GM12878 (cell line): ENCODE measurements around the gene KCTD16. TPM values are rescaled to one million over a fixed set of nuclear protein-coding genes. Genes with fewer than 3 reads are reported as not detected.

Experiments
- BHLHE40 ChIP-seq, 2 experiments: fragments of 450-650 bp in 1 of 2; IDR thresholded peaks; 2 replicates each; pipeline ENCODE4 v1.6.1; 2011 to 2017; ENCODE audit warnings: low read depth in 2 of 2, borderline replicate concordance in 1 of 2, improper control_type of control experiment in 1 of 2, low read length in 1 of 2, mild to moderate bottlenecking in 1 of 2
- BMI1 ChIP-seq: fragments of 450-650 bp; IDR thresholded peaks from 2 replicates; pipeline ENCODE4 v1.6.1; 2016; ENCODE audit warnings: mild to moderate bottlenecking, moderate library complexity, borderline replicate concordance
- CBX3 ChIP-seq: fragments of 200-600 bp; sonication (generic); IDR thresholded peaks from 2 replicates; pipeline ENCODE4 v1.6.1; 2016; ENCODE audit warnings: low read depth, borderline replicate concordance
- CBX5 ChIP-seq: sonication (generic); IDR thresholded peaks from 2 replicates; pipeline ENCODE4 v1.6.1; 2016; ENCODE audit warnings: low read depth, moderate library complexity, mild to moderate bottlenecking, inconsistent platforms
- ESRRA ChIP-seq: IDR thresholded peaks from 2 replicates; pipeline ENCODE4 v1.6.1; 2012; ENCODE audit warnings: mild to moderate bottlenecking, low read length, improper control_type of control experiment
- ETV6 ChIP-seq, 2 experiments: fragments of 450-650 bp in 1 of 2; IDR thresholded peaks in 1 of 2; conservative IDR thresholded peaks in 1 of 2; 2 replicates each; pipeline ENCODE4 v1.6.1; 2014; ENCODE audit warnings: antibody characterized with exemption in 1 of 2, borderline replicate concordance in 1 of 2, low read depth in 1 of 2, mild to moderate bottlenecking in 1 of 2, moderate library complexity in 1 of 2
- IKZF1 ChIP-seq: fragments of 450-650 bp; conservative IDR thresholded peaks from 2 replicates; pipeline ENCODE4 v1.6.1; 2017; ENCODE audit warnings: antibody characterized with exemption, mild to moderate bottlenecking
- JUND ChIP-seq: IDR thresholded peaks from 2 replicates; pipeline ENCODE4 v1.6.1; 2012; ENCODE audit warnings: low read depth, mild to moderate bottlenecking, low read length, improper control_type of control experiment, moderate library complexity
- MEF2A ChIP-seq: IDR thresholded peaks from 2 replicates; pipeline ENCODE4 v1.6.1; 2011; ENCODE audit warnings: low read depth, mild to moderate bottlenecking, low read length, moderate library complexity; ENCODE audit not compliant: insufficient read depth
- MYB ChIP-seq: fragments of 150-350 bp; IDR thresholded peaks from 2 replicates; pipeline ENCODE4 v1.6.1; 2014; ENCODE audit warnings: mild to moderate bottlenecking, low read depth, low read length, borderline replicate concordance
- MYC ChIP-seq: IDR thresholded peaks from 2 replicates; pipeline ENCODE4 v1.6.1; 2011; ENCODE audit warnings: mild to moderate bottlenecking, low read length, moderate library complexity, inconsistent platforms; ENCODE audit not compliant: insufficient read depth, insufficient replicate concordance, insufficient read length, severe bottlenecking
- NFXL1 ChIP-seq: fragments of 450-650 bp; IDR thresholded peaks from 2 replicates; pipeline ENCODE4 v1.6.1; 2017; ENCODE audit warnings: antibody characterized with exemption, mild to moderate bottlenecking, borderline replicate concordance
- NR2C2 ChIP-seq: IDR thresholded peaks from 2 replicates; pipeline ENCODE4 v1.6.1; 2011; ENCODE audit warnings: borderline replicate concordance, low read depth; ENCODE audit not compliant: control insufficient read depth, insufficient read length
- PAX5 ChIP-seq: IDR thresholded peaks from 2 replicates; pipeline ENCODE4 v1.6.1; 2011; ENCODE audit warnings: low read depth, low read length, borderline replicate concordance
- POLR2AphosphoS2 ChIP-seq: IDR thresholded peaks from 2 replicates; pipeline ENCODE4 v1.6.1; 2011; ENCODE audit warnings: low read depth, mild to moderate bottlenecking, low read length, improper control_type of control experiment, moderate library complexity
- SMARCA5 ChIP-seq: fragments of 450-650 bp; IDR thresholded peaks from 2 replicates; pipeline ENCODE4 v1.6.1; 2017; ENCODE audit warnings: mild to moderate bottlenecking
- SRF ChIP-seq, 2 experiments: IDR thresholded peaks; 2 replicates each; pipeline ENCODE4 v1.6.1; 2011; ENCODE audit warnings: low read depth in 2 of 2, low read length in 2 of 2, mild to moderate bottlenecking in 1 of 2, moderate library complexity in 1 of 2
- STAT3 ChIP-seq: IDR thresholded peaks from 2 replicates; pipeline ENCODE4 v1.6.1; 2011; ENCODE audit warnings: low read depth, low read length, improper control_type of control experiment
- TCF3 ChIP-seq: IDR thresholded peaks from 2 replicates; pipeline ENCODE4 v1.6.1; 2012; ENCODE audit warnings: low read depth, mild to moderate bottlenecking, low read length, borderline replicate concordance; ENCODE audit not compliant: insufficient read depth
- WRNIP1 ChIP-seq: IDR thresholded peaks from 2 replicates; pipeline ENCODE4 v1.6.1; 2011; ENCODE audit warnings: low read depth, low read length, improper control_type of control experiment, borderline replicate concordance
- polyA plus RNA-seq, 11 experiments: library from polyadenylated mRNA; depleted of rRNA in 4 of 11; unstranded in 6 of 11; stranded (reverse) in 5 of 11; fragments of >200 nt; fragmentation: Nextera tagmentation in 4 of 11; fragmentation: Illumina TruSeq in 1 of 11; extraction: Ambion mirVana in 4 of 11; extraction: Trizol in 1 of 11; gene quantifications; 1 replicate in 1 of 11; 2 replicates in 10 of 11; pipeline versions ENCODE4 v1.2.1 to v1.2.3, GENCODE V29; 2011 to 2016; ENCODE audit warnings: inconsistent platforms in 2 of 11, missing spikeins in 2 of 11, low read depth in 1 of 11
- total RNA-seq, 4 experiments: library from RNA; depleted of rRNA in 3 of 4; stranded (reverse); fragments of >200 nt in 3 of 4; fragmentation: Illumina TruSeq in 1 of 4; extraction: Trizol in 1 of 4; gene quantifications; 2 replicates each; pipeline versions ENCODE4 v1.2.1 to v1.2.3, GENCODE V29; 2013 to 2021
- TF ChIP-seq, protein P1 (sequence below): fragments of 450-650 bp; IDR thresholded peaks from 2 replicates; pipeline ENCODE4 v1.6.1; 2017; ENCODE audit warnings: mild to moderate bottlenecking
- TF ChIP-seq, protein P2 (sequence below): IDR thresholded peaks from 2 replicates; pipeline ENCODE4 v1.6.1; 2012; ENCODE audit warnings: low read length, inconsistent platforms
- TF ChIP-seq, protein P3 (sequence below): IDR thresholded peaks from 2 replicates; pipeline ENCODE4 v1.6.1; 2012; ENCODE audit warnings: low read depth, low read length, improper control_type of control experiment
- TF ChIP-seq, protein P4 (sequence below): fragments of 450-650 bp; IDR thresholded peaks from 2 replicates; pipeline ENCODE4 v1.6.1; 2016; ENCODE audit warnings: mild to moderate bottlenecking

The KCTD16 gene
- total and polyA plus RNA-seq, 10 of the 15 experiments (the other 5 are each of a cell fraction or from before 2014, with no cell fraction given), result 0.03 to 0.10 (median 0.06) TPM; not detected in 3

DNA sequence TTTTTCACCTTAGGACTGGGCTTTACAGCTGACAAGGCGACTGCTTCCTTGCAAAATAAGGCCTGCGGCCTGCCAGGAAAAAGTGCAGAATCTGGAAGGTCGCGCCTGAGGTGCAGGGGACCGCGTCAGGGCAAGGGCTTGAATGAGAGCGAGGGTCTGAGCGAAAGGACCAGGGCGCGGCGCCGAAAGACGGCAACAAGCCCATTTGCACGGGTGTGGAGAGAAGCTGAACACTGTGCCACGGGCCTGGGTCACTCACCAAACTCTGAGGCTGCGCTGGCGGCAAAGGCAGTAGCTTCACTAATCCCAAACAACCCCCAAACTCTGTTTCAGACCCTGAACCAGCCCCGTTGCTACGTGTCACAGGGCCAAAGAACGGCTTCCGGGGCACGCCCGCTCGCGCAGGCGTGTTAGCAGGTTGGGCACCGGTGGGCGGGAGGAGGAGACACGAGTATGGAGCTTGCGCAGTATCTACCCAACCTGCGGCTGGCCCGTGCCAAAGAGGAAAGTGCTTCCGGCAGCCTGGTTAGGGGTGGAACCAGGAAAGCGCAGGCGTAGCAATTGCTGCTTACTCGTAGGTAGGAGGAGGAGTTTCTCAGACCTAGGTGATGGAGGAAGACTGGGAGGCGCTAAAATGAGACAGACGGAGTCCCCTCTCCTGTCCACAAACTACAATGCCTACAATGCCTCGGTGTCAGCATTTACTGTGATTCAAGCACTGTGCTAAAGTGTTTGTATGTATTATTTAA lies at the start of gene KCTD16, which contains the start of gene YIPF5 (continued):
- TF ChIP-seq SRF (IDR thresholded peaks at IDR 0.05; ENCODE audit: low read depth in 2 of 2, low read length in 2 of 2), result peak; percentile 97
- TF ChIP-seq WRNIP1, result 0 out of 2 replicates have a peak, but pooled peaks have one; percentile 80
- no peak for TF ChIP-seq NR2C2
- TF ChIP-seq NFXL1, result no peak
- no peak for TF ChIP-seq STAT3
- no peak for TF ChIP-seq CBX5
- TF ChIP-seq, protein P1, sequence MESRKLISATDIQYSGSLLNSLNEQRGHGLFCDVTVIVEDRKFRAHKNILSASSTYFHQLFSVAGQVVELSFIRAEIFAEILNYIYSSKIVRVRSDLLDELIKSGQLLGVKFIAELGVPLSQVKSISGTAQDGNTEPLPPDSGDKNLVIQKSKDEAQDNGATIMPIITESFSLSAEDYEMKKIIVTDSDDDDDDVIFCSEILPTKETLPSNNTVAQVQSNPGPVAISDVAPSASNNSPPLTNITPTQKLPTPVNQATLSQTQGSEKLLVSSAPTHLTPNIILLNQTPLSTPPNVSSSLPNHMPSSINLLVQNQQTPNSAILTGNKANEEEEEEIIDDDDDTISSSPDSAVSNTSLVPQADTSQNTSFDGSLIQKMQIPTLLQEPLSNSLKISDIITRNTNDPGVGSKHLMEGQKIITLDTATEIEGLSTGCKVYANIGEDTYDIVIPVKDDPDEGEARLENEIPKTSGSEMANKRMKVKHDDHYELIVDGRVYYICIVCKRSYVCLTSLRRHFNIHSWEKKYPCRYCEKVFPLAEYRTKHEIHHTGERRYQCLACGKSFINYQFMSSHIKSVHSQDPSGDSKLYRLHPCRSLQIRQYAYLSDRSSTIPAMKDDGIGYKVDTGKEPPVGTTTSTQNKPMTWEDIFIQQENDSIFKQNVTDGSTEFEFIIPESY, result no peak
- TF ChIP-seq MYC, result no peak
- 0 out of 2 replicates have a peak, but pooled peaks have one; percentile 11 for TF ChIP-seq BMI1
- TF ChIP-seq, protein P2, sequence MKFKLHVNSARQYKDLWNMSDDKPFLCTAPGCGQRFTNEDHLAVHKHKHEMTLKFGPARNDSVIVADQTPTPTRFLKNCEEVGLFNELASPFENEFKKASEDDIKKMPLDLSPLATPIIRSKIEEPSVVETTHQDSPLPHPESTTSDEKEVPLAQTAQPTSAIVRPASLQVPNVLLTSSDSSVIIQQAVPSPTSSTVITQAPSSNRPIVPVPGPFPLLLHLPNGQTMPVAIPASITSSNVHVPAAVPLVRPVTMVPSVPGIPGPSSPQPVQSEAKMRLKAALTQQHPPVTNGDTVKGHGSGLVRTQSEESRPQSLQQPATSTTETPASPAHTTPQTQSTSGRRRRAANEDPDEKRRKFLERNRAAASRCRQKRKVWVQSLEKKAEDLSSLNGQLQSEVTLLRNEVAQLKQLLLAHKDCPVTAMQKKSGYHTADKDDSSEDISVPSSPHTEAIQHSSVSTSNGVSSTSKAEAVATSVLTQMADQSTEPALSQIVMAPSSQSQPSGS, result no peak
- TF ChIP-seq SMARCA5, result no peak
- no peak for TF ChIP-seq TCF3
- peak; percentile 70 for TF ChIP-seq IKZF1
- TF ChIP-seq MYB, result no peak
- TF ChIP-seq, protein P3, sequence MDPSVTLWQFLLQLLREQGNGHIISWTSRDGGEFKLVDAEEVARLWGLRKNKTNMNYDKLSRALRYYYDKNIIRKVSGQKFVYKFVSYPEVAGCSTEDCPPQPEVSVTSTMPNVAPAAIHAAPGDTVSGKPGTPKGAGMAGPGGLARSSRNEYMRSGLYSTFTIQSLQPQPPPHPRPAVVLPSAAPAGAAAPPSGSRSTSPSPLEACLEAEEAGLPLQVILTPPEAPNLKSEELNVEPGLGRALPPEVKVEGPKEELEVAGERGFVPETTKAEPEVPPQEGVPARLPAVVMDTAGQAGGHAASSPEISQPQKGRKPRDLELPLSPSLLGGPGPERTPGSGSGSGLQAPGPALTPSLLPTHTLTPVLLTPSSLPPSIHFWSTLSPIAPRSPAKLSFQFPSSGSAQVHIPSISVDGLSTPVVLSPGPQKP, result peak; percentile 98
- peak; percentile 72; the same call in 1 of the 2 replicates for TF ChIP-seq POLR2AphosphoS2
- no peak for TF ChIP-seq ESRRA
- TF ChIP-seq, protein P4, sequence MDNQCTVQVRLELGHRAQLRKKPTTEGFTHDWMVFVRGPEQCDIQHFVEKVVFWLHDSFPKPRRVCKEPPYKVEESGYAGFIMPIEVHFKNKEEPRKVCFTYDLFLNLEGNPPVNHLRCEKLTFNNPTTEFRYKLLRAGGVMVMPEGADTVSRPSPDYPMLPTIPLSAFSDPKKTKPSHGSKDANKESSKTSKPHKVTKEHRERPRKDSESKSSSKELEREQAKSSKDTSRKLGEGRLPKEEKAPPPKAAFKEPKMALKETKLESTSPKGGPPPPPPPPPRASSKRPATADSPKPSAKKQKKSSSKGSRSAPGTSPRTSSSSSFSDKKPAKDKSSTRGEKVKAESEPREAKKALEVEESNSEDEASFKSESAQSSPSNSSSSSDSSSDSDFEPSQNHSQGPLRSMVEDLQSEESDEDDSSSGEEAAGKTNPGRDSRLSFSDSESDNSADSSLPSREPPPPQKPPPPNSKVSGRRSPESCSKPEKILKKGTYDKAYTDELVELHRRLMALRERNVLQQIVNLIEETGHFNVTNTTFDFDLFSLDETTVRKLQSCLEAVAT, result peak; percentile 51; the same call in 1 of the 2 replicates
- 0 out of 2 replicates have a peak, but pooled peaks have one; percentile 2 for TF ChIP-seq MEF2A
- no peak for TF ChIP-seq JUND
- peak; percentile 97 to 99 for TF ChIP-seq BHLHE40 (IDR thresholded peaks at IDR 0.05; ENCODE audit: borderline replicate concordance in 1 of 2, low read depth in 2 of 2, low read length in 1 of 2)
- TF ChIP-seq ETV6 (conservative IDR thresholded peaks at IDR 0.05 in 1 of 2, IDR thresholded peaks at IDR 0.05 in 1 of 2; ENCODE audit: borderline replicate concordance in 1 of 2, low read depth in 1 of 2), result no peak
- TF ChIP-seq PAX5, result no peak
- no peak for TF ChIP-seq CBX3
